Activated CD4-positive, alpha-beta T cell treated with anti-CD3 and anti-CD28 coated beads, Interleukin-2, amount 50 U/mL, for 1 hour (primary cell): ENCODE results near the gene RNU1-2.
"Not testable (repeated sequence)": the region's sequence is repeated elsewhere in the genome, so short reads cannot be mapped to it uniquely, and the experiment has no call there.

ENCODE experiments used
- DNase-seq: peaks from one replicate; pipeline ENCODE4 v3.0.0-alpha.2; 2020

The RNU1-2 gene

GRCh38 chr1:16927256-16927655, 31.5 kb downstream of the RNU1-2 start:
- DNase-seq: no peak

GRCh38 chr1:16927711-16928485, 32.1 kb downstream of the RNU1-2 start:
- DNase-seq: no peak

GRCh38 chr1:16929146-16930041, 33.6 kb downstream of the RNU1-2 start:
- not testable (repeated sequence) for DNase-seq

- not testable (repeated sequence) for DNase-seq
These were observed 35.6 kb downstream of the RNU1-2 start for GRCh38 chr1:16931206-16931934.

DNA sequence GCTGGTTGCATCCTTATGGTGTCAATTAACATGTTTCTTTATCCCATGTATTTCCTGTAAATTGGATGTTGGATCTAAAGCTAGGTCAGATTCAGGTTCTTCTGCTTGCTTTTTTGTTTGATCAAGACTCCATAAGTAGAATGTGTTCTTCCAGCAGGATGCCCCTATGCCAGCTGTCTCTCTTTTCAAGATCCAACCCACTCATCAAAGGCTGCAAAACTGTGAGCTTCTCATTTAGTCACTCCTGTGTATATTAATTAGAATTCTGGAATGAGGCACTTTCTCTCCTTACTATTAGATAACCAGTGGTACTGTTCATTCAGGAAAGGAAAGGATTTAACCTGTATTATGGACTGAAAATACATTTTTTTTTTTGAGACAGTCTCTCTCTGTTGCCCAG, 38.2 kb downstream of the RNU1-2 start:
- not testable (repeated sequence) for DNase-seq

GRCh38 chr1:16936580-16936979, 40.8 kb downstream of the RNU1-2 start:
- DNase-seq: not testable (repeated sequence)

DNA sequence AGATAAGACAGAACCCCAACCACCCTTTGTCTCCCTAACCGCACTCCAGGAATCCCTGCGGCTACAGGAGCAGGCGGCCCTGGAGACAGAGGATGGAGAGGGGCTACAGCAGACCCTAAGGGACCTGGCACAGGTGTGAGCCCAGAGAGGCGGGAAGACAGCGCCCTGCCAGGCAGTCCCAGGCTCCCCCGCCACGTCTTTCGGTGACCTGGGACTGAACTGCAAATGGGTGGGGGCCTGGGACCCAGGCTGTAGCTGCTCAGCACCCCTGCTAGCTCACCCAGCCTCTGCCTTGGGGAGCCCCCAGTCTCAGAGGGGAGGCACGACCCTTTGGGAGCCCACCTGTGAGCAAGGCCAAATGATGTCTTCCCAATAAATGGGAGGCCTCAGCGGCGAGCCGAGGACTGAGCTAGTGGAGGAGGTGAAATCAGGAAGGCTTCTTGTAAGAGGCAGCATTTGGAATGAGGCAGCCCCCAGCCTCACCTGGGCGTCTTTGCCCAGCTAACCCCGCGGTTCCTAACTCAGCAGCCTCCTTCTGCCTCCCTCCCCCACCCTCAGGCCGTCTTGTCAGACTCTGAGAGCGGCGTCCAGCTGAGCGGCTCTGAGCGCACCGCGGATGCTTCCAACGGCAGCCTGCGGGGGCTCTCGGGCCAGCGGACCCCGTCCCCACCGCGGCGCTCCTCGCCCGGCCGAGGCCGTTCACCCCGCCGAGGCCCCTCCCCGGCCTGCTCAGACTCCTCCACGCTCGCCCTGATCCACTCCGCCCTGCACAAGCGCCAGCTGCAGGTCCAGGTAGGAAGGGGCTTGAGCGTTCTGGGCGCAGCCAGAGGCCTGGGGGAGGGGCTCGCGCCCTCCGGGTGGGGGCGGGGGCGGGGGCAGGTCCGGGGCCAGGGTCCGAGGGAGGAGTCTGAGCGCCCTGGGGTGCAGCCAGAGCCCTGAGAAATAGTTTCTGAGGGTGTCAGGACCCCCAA, 42.9 kb downstream of the RNU1-2 start:
- DNase-seq: no peak

DNA sequence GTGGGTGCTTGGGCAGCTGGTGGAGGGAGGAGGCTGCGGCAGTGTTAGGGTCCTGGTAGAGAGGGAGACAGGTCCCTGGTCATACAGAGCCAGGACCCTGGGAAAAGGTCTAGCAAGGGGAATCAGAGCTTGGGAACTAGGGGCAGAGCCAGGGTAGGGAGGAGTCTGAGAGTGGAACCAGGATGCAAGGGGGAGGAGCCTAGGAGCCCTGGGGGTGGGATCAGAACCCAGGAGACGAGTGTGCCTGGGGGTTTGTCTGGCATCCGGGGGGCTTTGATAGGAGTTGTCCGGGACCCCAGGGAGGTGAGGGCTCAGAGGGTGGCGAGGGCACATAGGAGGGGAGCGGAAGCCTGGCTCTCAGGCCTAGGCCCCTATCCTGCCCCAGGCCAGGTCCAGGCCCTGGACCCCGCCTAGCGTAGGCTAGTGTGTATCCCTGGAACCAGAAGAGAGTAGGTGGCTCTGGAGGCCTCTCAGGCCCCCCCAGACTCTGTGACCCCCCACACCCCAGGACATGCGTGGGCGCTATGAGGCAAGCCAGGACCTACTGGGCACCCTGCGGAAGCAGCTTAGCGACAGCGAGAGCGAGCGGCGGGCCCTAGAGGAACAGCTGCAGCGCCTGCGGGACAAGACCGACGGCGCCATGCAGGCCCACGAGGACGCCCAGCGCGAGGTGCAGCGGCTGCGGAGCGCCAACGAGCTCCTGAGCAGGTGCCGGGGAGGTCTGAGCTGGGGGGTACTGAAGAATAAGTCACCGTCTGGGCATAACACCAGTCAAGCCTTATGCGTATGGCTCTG, 43.8 kb downstream of the RNU1-2 start:
- not testable (repeated sequence) for DNase-seq

DNA sequence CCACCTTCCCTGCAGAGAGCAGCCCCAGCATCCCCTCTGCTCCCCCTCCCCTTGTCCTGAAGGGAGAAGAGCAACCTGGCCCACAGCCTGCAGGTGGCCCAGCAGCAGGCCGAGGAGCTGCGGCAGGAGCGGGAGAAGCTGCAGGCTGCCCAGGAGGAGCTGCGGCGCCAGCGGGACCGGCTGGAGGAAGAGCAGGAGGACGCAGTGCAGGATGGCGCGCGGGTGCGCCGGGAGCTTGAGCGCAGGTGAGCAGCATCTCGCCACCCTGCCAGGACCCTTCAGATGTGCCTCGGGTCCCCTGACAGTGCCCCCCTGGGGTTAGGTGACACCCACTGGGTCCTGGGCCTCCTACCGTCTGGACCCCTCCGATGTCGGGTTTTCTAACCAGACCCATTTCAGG, 48.3 kb downstream of the RNU1-2 start:
- no peak for DNase-seq

DNA sequence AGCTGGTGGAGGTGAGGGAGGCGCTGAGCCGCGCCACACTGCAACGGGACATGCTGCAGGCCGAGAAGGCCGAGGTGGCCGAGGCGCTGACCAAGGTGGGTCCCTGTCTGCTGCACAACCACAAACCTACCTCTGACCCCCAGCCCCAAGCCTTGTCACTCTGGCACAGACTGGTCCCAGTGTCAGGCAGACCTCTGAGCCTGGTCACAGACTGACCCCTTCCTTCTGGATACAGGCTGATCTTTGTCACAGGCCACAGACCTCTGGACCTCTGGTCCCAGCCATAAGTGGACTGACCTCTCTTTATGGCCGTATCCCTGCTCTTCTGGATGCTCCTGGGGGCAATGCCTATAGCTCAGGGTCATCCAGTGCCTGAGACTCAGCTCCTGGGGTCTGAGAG, 49.7 kb downstream of the RNU1-2 start:
- DNase-seq: not testable (repeated sequence)
